ENCODE measurements around the gene PFKFB1. TPM values are rescaled to one million over a fixed set of nuclear protein-coding genes. Genes with fewer than 3 reads are reported as not detected.

PFKFB1 gene
- total and polyA plus RNA-seq, 2 donors (not counting 1 experiment from before 2014, with no cell fraction given) = under 0.01 TPM; not detected in 1

DNA sequence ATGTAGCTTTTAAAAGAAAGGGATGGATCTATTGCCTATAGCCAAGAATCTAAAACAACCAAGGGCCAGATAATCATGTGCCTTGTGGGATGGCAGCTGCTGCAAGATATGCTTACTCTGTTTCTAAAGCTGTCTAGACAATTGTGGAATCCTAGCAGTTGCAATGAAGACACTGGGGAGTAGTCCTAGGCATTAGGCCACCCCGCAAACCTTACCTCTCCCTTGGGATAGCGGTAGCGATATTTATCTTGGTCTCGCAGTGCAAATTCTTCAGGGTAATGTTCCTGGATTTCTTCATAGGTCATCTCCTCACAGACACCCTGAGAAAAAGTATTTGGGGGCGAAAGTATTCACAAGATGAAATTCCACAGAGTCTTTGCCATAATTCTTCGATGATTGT, 48.8 kb downstream of the PFKFB1 start:
- H3K27ac ChIP-seq (ENCODE audit: insufficient read depth, low read length) = no peak overlapping the region
- H4K20me1 ChIP-seq (ENCODE audit: control insufficient read depth, extremely low read depth, insufficient read depth, low read length) = no peaks in the 10 kb centered on the region
- TF ChIP-seq, protein P1, sequence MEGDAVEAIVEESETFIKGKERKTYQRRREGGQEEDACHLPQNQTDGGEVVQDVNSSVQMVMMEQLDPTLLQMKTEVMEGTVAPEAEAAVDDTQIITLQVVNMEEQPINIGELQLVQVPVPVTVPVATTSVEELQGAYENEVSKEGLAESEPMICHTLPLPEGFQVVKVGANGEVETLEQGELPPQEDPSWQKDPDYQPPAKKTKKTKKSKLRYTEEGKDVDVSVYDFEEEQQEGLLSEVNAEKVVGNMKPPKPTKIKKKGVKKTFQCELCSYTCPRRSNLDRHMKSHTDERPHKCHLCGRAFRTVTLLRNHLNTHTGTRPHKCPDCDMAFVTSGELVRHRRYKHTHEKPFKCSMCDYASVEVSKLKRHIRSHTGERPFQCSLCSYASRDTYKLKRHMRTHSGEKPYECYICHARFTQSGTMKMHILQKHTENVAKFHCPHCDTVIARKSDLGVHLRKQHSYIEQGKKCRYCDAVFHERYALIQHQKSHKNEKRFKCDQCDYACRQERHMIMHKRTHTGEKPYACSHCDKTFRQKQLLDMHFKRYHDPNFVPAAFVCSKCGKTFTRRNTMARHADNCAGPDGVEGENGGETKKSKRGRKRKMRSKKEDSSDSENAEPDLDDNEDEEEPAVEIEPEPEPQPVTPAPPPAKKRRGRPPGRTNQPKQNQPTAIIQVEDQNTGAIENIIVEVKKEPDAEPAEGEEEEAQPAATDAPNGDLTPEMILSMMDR (conservative IDR thresholded peaks at IDR 0.05 in 1 of 2, IDR thresholded peaks at IDR 0.05 in 1 of 2; ENCODE audit: low read depth in 1 of 2, low read length in 2 of 2) = no peak
- no peak for TF ChIP-seq EZH2 (IDR thresholded peaks at IDR 0.05; ENCODE audit: low read length, missing control alignments)

DNA sequence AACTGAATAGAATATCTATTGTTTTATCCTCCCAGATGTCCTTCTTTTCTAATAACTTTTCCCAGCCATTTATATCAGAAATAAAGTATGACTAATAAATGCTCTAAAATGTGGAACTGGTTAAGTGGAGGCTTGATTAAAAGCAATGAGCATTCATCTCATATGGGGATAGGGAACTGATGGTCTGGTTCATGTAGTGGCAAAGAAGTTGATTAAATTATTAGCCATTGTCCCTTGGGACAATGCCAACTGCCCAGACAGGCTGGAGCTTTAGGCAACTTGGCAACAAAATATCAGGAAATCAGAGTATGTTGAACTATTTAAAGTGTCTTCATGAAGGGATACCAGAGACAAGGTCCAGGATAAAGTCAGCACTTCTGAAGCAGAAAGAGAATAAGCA, 49.2 kb downstream of the PFKFB1 start:
- Histone ChIP-seq H3K27ac (ENCODE audit: insufficient read depth, low read length) (no peak overlapping the region), H3K9ac (ENCODE audit: insufficient read depth, low read length) (no peak overlapping the region), H3K4me3 (replicated peaks in 1 of 4; ENCODE audit: control extremely low read depth in 1 of 4, insufficient read depth in 1 of 4, low read depth in 3 of 4, low read length in 4 of 4) (no peak overlapping the region), H3K27me3 (ENCODE audit: control insufficient read depth, insufficient read depth, low read length) (no peaks in the 10 kb centered on the region), H3K4me2 (ENCODE audit: extremely low read depth, insufficient read depth, low read length) (no peak overlapping the region), H3K36me3 (ENCODE audit: control insufficient read depth, insufficient read depth, low read length) (no peaks in the 10 kb centered on the region), H4K20me1 (ENCODE audit: control insufficient read depth, extremely low read depth, insufficient read depth, low read length) (no peaks in the 10 kb centered on the region), H2AFZ (ENCODE audit: low read length) (no peak overlapping the region), H3K4me1 (ENCODE audit: control insufficient read depth, extremely low read depth, insufficient read depth, low read length) (no peaks in the 10 kb centered on the region), H3K9me3 (ENCODE audit: control insufficient read depth, insufficient read depth, low read depth, low read length) (no peaks in the 10 kb centered on the region), H3K79me2 (ENCODE audit: control insufficient read depth, insufficient read depth, low read length) (no peaks in the 10 kb centered on the region)
- TF ChIP-seq EZH2 (IDR thresholded peaks at IDR 0.05; ENCODE audit: low read length, missing control alignments) = no peak
- TF ChIP-seq, protein P1 (conservative IDR thresholded peaks at IDR 0.05 in 1 of 2, IDR thresholded peaks at IDR 0.05 in 1 of 2; ENCODE audit: low read depth in 1 of 2, low read length in 2 of 2) = no peak
- no peak for DNase-seq (ENCODE audit: low read depth in 2 of 2)

More for the DNA sequence above, 48.8 kb downstream of the PFKFB1 start:
- H3K4me3 ChIP-seq (replicated peaks in 1 of 4; ENCODE audit: control extremely low read depth in 1 of 4, insufficient read depth in 1 of 4, low read depth in 3 of 4, low read length in 4 of 4) = no peak overlapping the region
- no peak for DNase-seq (ENCODE audit: low read depth in 2 of 2)
- H3K36me3 ChIP-seq (ENCODE audit: control insufficient read depth, insufficient read depth, low read length) = no peaks in the 10 kb centered on the region
- no peaks in the 10 kb centered on the region for H3K27me3 ChIP-seq (ENCODE audit: control insufficient read depth, insufficient read depth, low read length)
- no peak overlapping the region for H3K4me2 ChIP-seq (ENCODE audit: extremely low read depth, insufficient read depth, low read length)
- no peak overlapping the region for H3K9ac ChIP-seq (ENCODE audit: insufficient read depth, low read length)
- H3K9me3 ChIP-seq (ENCODE audit: control insufficient read depth, insufficient read depth, low read depth, low read length) = no peaks in the 10 kb centered on the region
- H3K79me2 ChIP-seq (ENCODE audit: control insufficient read depth, insufficient read depth, low read length) = no peaks in the 10 kb centered on the region
- H3K4me1 ChIP-seq (ENCODE audit: control insufficient read depth, extremely low read depth, insufficient read depth, low read length) = no peaks in the 10 kb centered on the region
- H2AFZ ChIP-seq (ENCODE audit: low read length) = no peak overlapping the region

DNA sequence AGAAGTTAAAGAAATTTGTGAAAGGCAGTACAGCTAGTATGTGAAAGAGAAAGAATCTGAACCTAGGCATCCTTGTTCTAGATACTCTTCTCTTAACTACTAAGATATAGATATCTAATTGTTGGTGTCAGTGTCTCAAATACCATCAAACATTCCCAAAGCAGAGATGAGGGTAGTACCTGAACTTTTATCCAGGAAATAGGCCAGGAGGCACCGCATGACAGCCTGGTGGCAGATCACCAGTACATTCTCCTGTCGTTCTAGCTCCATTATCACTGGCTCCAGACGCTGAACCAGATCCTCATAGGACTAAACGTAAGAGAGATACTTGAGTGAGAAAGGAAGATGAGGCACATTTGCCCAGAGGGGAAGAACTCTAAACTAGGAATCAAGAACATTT, 56.6 kb downstream of the PFKFB1 start:
- no peaks in the 10 kb centered on the region for H3K4me1 ChIP-seq (ENCODE audit: control insufficient read depth, extremely low read depth, insufficient read depth, low read length)
- TF ChIP-seq EZH2 (IDR thresholded peaks at IDR 0.05; ENCODE audit: low read length, missing control alignments) = no peak
- TF ChIP-seq, protein P1 (conservative IDR thresholded peaks at IDR 0.05 in 1 of 2, IDR thresholded peaks at IDR 0.05 in 1 of 2; ENCODE audit: low read depth in 1 of 2, low read length in 2 of 2) = no peak

More for the DNA sequence above, 56.6 kb downstream of the PFKFB1 start:
- Histone ChIP-seq H3K4me3 (replicated peaks in 1 of 4; ENCODE audit: control extremely low read depth in 1 of 4, insufficient read depth in 1 of 4, low read depth in 3 of 4, low read length in 4 of 4) (no peak overlapping the region), H3K27me3 (ENCODE audit: control insufficient read depth, insufficient read depth, low read length) (no peaks in the 10 kb centered on the region), H3K4me2 (ENCODE audit: extremely low read depth, insufficient read depth, low read length) (no peak overlapping the region), H3K79me2 (ENCODE audit: control insufficient read depth, insufficient read depth, low read length) (no peaks in the 10 kb centered on the region), H3K9ac (ENCODE audit: insufficient read depth, low read length) (no peak overlapping the region), H4K20me1 (ENCODE audit: control insufficient read depth, extremely low read depth, insufficient read depth, low read length) (no peaks in the 10 kb centered on the region), H3K9me3 (ENCODE audit: control insufficient read depth, insufficient read depth, low read depth, low read length) (no peaks in the 10 kb centered on the region), H2AFZ (ENCODE audit: low read length) (no peak overlapping the region), H3K36me3 (ENCODE audit: control insufficient read depth, insufficient read depth, low read length) (no peaks in the 10 kb centered on the region), H3K27ac (ENCODE audit: insufficient read depth, low read length) (no peak overlapping the region)
- no peak for DNase-seq (ENCODE audit: low read depth in 2 of 2)
